Chondrocyte (in vitro differentiated cells): ENCODE data around the gene SERGEF. TPM values are rescaled to one million over a fixed set of nuclear protein-coding genes. Genes with fewer than 3 reads are reported as not detected.

ENCODE experiments used
- DNase-seq: peaks from one replicate; pipeline ENCODE4 v3.0.0; 2021; ENCODE audit warnings: mixed read lengths, low spot score
- H3K27ac Mint-ChIP-seq: one replicate; pipeline ENCODE4 v1.8.0; 2021; ENCODE audit warnings: mild to moderate bottlenecking, moderate library complexity, mixed read lengths; ENCODE audit not compliant: unreplicated experiment
- H3K27me3 Mint-ChIP-seq: 2 replicates; pipeline ENCODE4 v1.8.0; 2021; ENCODE audit warnings: low read depth, mixed read lengths
- H3K36me3 Mint-ChIP-seq: 2 replicates; pipeline ENCODE4 v1.8.0; 2021; ENCODE audit warnings: low read depth, mixed read lengths
- H3K4me1 Mint-ChIP-seq: 2 replicates; pipeline ENCODE4 v1.8.0; 2021; ENCODE audit warnings: low read depth, mild to moderate bottlenecking, mixed read lengths
- H3K4me3 Mint-ChIP-seq: one replicate; pipeline ENCODE4 v1.8.0; 2021; ENCODE audit warnings: mild to moderate bottlenecking, moderate library complexity, mixed read lengths; ENCODE audit not compliant: unreplicated experiment
- H3K9me3 Mint-ChIP-seq: 2 replicates; pipeline ENCODE4 v1.8.0; 2021; ENCODE audit warnings: low read depth, mixed read lengths
- CTCF ChIP-seq: fragments of 200-600 bp; sonication (generic); IDR thresholded peaks from 2 replicates; pipeline ENCODE4 v1.5.0; 2021; ENCODE audit warnings: antibody characterized with exemption, mild to moderate bottlenecking, moderate library complexity
- total RNA-seq: library from RNA; stranded (reverse); gene quantifications from 3 replicates; pipeline ENCODE4 v1.2.1, GENCODE V29; 2021

SERGEF gene
- total RNA-seq, 1 donor from 2014 or later = 37.6 TPM

GRCh38 chr11:17894929-17895658 is 117.8 kb downstream of the SERGEF start:
- Mint-ChIP-seq H3K27ac (no peak overlapping the region), H3K27me3 (no peaks in the 10 kb centered on the region), H3K4me1 (peaks cover 8% of the 10 kb centered on the region), H3K4me3 (no peak overlapping the region), H3K36me3 (peaks cover 4% of the 10 kb centered on the region), H3K9me3 (no peaks in the 10 kb centered on the region)
- no peak for DNase-seq
- TF ChIP-seq CTCF = no peak

- H3K4me3 Mint-ChIP-seq = no peak overlapping the region
- no peaks in the 10 kb centered on the region for H3K4me1 Mint-ChIP-seq
- H3K36me3 Mint-ChIP-seq = peaks cover 6% of the 10 kb centered on the region
- no peak for TF ChIP-seq CTCF
- no peak for DNase-seq
- H3K27ac Mint-ChIP-seq = no peak overlapping the region
- no peaks in the 10 kb centered on the region for H3K9me3 Mint-ChIP-seq
- H3K27me3 Mint-ChIP-seq = no peaks in the 10 kb centered on the region
These were observed 120.4 kb downstream of the SERGEF start for GRCh38 chr11:17892409-17892808.

DNA sequence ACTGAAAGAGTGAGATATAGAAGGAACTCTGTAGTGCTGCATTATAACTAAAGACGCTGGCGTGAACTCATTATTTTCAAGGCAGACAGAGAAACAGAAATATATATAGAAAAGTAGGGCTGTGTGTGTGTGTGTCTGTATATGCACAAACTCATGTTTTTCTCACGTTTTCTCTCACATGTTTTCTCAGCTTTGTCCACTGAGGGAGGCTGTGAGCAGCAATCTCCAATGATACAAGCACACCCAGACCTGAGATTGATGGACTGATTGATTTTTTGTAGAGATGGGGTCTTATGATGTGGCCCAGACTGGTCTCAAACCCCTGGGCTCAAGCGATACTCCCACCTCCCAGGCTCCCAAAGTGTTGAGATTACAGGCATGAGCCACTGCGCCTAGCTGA is 122.5 kb downstream of the SERGEF start:
- no peaks in the 10 kb centered on the region for H3K27me3 Mint-ChIP-seq
- peak; percentile 40 for TF ChIP-seq CTCF
- H3K4me3 Mint-ChIP-seq = no peak overlapping the region
- no peaks in the 10 kb centered on the region for H3K9me3 Mint-ChIP-seq
- H3K36me3 Mint-ChIP-seq = peaks cover 8% of the 10 kb centered on the region
- no peak overlapping the region for H3K27ac Mint-ChIP-seq
- H3K4me1 Mint-ChIP-seq = no peaks in the 10 kb centered on the region
- DNase-seq = no peak

DNA sequence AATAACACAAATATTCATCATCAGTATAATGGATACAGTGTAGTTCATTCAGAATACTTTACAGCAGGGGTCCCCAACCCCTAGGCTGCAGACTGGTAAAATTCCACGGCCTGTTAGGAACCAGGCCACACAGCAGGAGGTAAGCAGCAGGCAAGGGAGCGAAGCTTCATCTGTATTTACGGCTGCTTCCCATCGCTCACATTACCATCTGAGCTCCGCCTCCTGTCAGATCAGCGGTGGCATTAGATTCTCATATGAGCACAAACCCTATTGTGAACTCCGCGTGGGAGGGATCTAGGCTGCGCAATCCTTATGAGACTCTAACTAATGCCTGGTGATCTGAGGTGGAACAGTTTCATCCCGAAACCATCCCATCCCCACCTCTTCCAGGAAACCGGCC is 125.1 kb downstream of the SERGEF start:
- Mint-ChIP-seq H3K27ac (no peak overlapping the region), H3K36me3 (peaks cover 8% of the 10 kb centered on the region), H3K4me3 (no peak overlapping the region), H3K4me1 (no peaks in the 10 kb centered on the region), H3K9me3 (no peaks in the 10 kb centered on the region), H3K27me3 (no peaks in the 10 kb centered on the region)
- no peak for TF ChIP-seq CTCF
- DNase-seq = no peak

- H3K36me3 Mint-ChIP-seq = peaks cover 3% of the 10 kb centered on the region
- no peak overlapping the region for H3K27ac Mint-ChIP-seq
- H3K27me3 Mint-ChIP-seq = no peaks in the 10 kb centered on the region
- no peak for DNase-seq
- H3K4me3 Mint-ChIP-seq = no peak overlapping the region
- H3K4me1 Mint-ChIP-seq = no peaks in the 10 kb centered on the region
- H3K9me3 Mint-ChIP-seq = no peaks in the 10 kb centered on the region
- TF ChIP-seq CTCF = no peak
These were observed 128.9 kb downstream of the SERGEF start for GRCh38 chr11:17883946-17884345.
